GM19324 (cell line): ENCODE measurements around the gene ALK.

Experiments
- ATAC-seq: cut with Tn5 transposase; IDR thresholded peaks from one replicate; pipeline ENCODE4 v1.9.1; 2021; ENCODE audit warnings: mild to moderate bottlenecking, moderate library complexity; ENCODE audit not compliant: unreplicated experiment, low FRiP score

The ALK gene

GRCh38 chr2:29224693-29225551, 696.5 kb downstream of the ALK start:
- ATAC-seq: no peak

- no peak for ATAC-seq
Observed at GRCh38 chr2:29223851-29224692, 697.3 kb downstream of the ALK start.

- no peak for ATAC-seq
Observed at GRCh38 chr2:29223257-29223656, 698.1 kb downstream of the ALK start.

GRCh38 chr2:29222381-29223179, 698.8 kb downstream of the ALK start:
- no peak for ATAC-seq

- ATAC-seq: no peak
Observed at GRCh38 chr2:29220506-29221270, 700.7 kb downstream of the ALK start.

GRCh38 chr2:29219374-29219773, 702.0 kb downstream of the ALK start:
- ATAC-seq: no peak

- no peak for ATAC-seq
Observed at GRCh38 chr2:29218550-29219125, 702.7 kb downstream of the ALK start.

- no peak for ATAC-seq
Observed at GRCh38 chr2:29218071-29218470, 703.3 kb downstream of the ALK start.

GRCh38 chr2:29216609-29216909, 704.8 kb downstream of the ALK start:
- no peak for ATAC-seq

- ATAC-seq: no peak
Observed at GRCh38 chr2:29215739-29216608, 705.4 kb downstream of the ALK start.

- no peak for ATAC-seq
Observed at GRCh38 chr2:29215073-29215472, 706.3 kb downstream of the ALK start.

GRCh38 chr2:29213888-29214291, 707.5 kb downstream of the ALK start:
- no peak for ATAC-seq

- ATAC-seq: no peak
Observed at GRCh38 chr2:29212009-29212408, 709.4 kb downstream of the ALK start.

GRCh38 chr2:29209551-29209950, 711.8 kb downstream of the ALK start:
- no peak for ATAC-seq

- ATAC-seq: no peak
Observed at GRCh38 chr2:29207352-29208148, 713.8 kb downstream of the ALK start.

- ATAC-seq: no peak
Observed at GRCh38 chr2:29206941-29207340, 714.4 kb downstream of the ALK start.

- no peak for ATAC-seq
Observed at GRCh38 chr2:29202819-29203495, 718.4 kb downstream of the ALK start.

- no peak for ATAC-seq
Observed at GRCh38 chr2:29201979-29202378, 719.4 kb downstream of the ALK start.
